GM21619 (cell line): Measurements from ENCODE around the gene CAPN5.
"Not testable (repeated sequence)": the region's sequence is repeated elsewhere in the genome, so short reads cannot be mapped to it uniquely, and the experiment has no call there.

Experiments
- ATAC-seq: cut with Tn5 transposase; IDR thresholded peaks from one replicate; pipeline ENCODE4 v1.9.1; 2021; ENCODE audit not compliant: unreplicated experiment

Gene CAPN5

GRCh38 chr11:77042111-77042726 is 24.6 kb upstream of the CAPN5 start:
- no peak for ATAC-seq

GRCh38 chr11:77044356-77044755 is 22.4 kb upstream of the CAPN5 start:
- ATAC-seq = no peak

GRCh38 chr11:77044886-77045285 is 21.9 kb upstream of the CAPN5 start:
- no peak for ATAC-seq

GRCh38 chr11:77046060-77046501 is 20.7 kb upstream of the CAPN5 start:
- ATAC-seq = no peak

- peak; percentile 82 for ATAC-seq
Observed at GRCh38 chr11:77047007-77047927, 19.5 kb upstream of the CAPN5 start.

GRCh38 chr11:77047928-77048446 is 18.8 kb upstream of the CAPN5 start:
- not testable (repeated sequence) for ATAC-seq

- ATAC-seq = no peak
Observed at GRCh38 chr11:77049026-77049425, 17.7 kb upstream of the CAPN5 start.

GRCh38 chr11:77051511-77051910 is 15.3 kb upstream of the CAPN5 start:
- ATAC-seq = no peak

- ATAC-seq = no peak
Observed at GRCh38 chr11:77052518-77052917, 14.3 kb upstream of the CAPN5 start.

- no peak for ATAC-seq
Observed at GRCh38 chr11:77053217-77054015, 13.4 kb upstream of the CAPN5 start.

- no peak for ATAC-seq
Observed at GRCh38 chr11:77054084-77054483, 12.7 kb upstream of the CAPN5 start.

GRCh38 chr11:77055101-77055561 is 11.6 kb upstream of the CAPN5 start:
- no peak for ATAC-seq

- no peak for ATAC-seq
Observed at GRCh38 chr11:77055913-77056312, 10.9 kb upstream of the CAPN5 start.

GRCh38 chr11:77056814-77057402 is 9.9 kb upstream of the CAPN5 start:
- no peak for ATAC-seq

GRCh38 chr11:77057938-77058474 is 8.8 kb upstream of the CAPN5 start:
- ATAC-seq = no peak

- ATAC-seq = no peak
Observed at GRCh38 chr11:77058900-77059299, 7.9 kb upstream of the CAPN5 start.

GRCh38 chr11:77059806-77060205 is 7.0 kb upstream of the CAPN5 start:
- no peak for ATAC-seq

- no peak for ATAC-seq
Observed at GRCh38 chr11:77060234-77060633, 6.5 kb upstream of the CAPN5 start.

GRCh38 chr11:77061258-77061657 is 5.5 kb upstream of the CAPN5 start:
- not testable (repeated sequence) for ATAC-seq

GRCh38 chr11:77062924-77063323 is 3.8 kb upstream of the CAPN5 start:
- no peak for ATAC-seq
